Naive thymus-derived CD4-positive, alpha-beta T cell (primary cell): ENCODE measurements around the gene XXYLT1. TPM values are rescaled to one million over a fixed set of nuclear protein-coding genes. Genes with fewer than 3 reads are reported as not detected.

Source experiments
- ATAC-seq: fragments of 150-1000 bp; cut with Tn5 transposase; 2 replicates; pipeline ENCODE4 v1.10.0; 2021; ENCODE audit warnings: mild to moderate bottlenecking, moderate library complexity
- CTCF ChIA-PET: fragments of 350-600 bp; sonication (Branson Sonifier 250); formaldehyde crosslinking; loops from one replicate; lab custom pipeline; 2021; ENCODE audit warnings: antibody characterized with exemption; lab: Charles Lee
- POLR2A ChIA-PET: fragments of 350-600 bp; sonication (Branson Sonifier 250); formaldehyde crosslinking; loops from one replicate; lab custom pipeline; 2021; ENCODE audit warnings: antibody characterized with exemption, inconsistent platforms; lab: Charles Lee
- DNase-seq, 9 donors: peaks; one replicate each; pipeline versions ENCODE4 v3.0.0 to v3.0.0-alpha.2; 2020 to 2022; ENCODE audit warnings: mixed read lengths in 1 of 9
- H3K27ac ChIP-seq: one replicate; pipeline ENCODE4 v1.7.0; 2013; ENCODE audit warnings: mild to moderate bottlenecking, low read depth, low read length, moderate library complexity
- H3K27me3 ChIP-seq, 2 donors: one replicate each; pipeline ENCODE4 v1.7.0; 2013; ENCODE audit warnings: low read length in 2 of 2, mild to moderate bottlenecking in 2 of 2, moderate library complexity in 2 of 2; ENCODE audit not compliant: control insufficient read depth in 2 of 2, insufficient read depth in 2 of 2
- H3K36me3 ChIP-seq, 3 experiments: 1 replicate in 2 of 3; 2 replicates in 1 of 3; pipeline ENCODE4 v1.7.0; 2013; ENCODE audit warnings: low read length in 3 of 3, mild to moderate bottlenecking in 3 of 3, moderate library complexity in 1 of 3; ENCODE audit not compliant: insufficient read depth in 3 of 3, control insufficient read depth in 2 of 3
- H3K4me1 ChIP-seq, 2 donors: one replicate each; pipeline ENCODE4 v1.7.0; 2013; ENCODE audit warnings: low read length in 2 of 2, mild to moderate bottlenecking in 2 of 2, moderate library complexity in 1 of 2; ENCODE audit not compliant: control insufficient read depth in 2 of 2, insufficient read depth in 2 of 2
- H3K4me3 ChIP-seq: 2 replicates; pipeline ENCODE4 v1.7.0; 2013; ENCODE audit warnings: mild to moderate bottlenecking, low read length
- H3K9me3 ChIP-seq, 3 experiments: 1 replicate in 2 of 3; 2 replicates in 1 of 3; pipeline ENCODE4 v1.7.0; 2013; ENCODE audit warnings: low read length in 3 of 3; ENCODE audit not compliant: control insufficient read depth in 2 of 3
- H3K27ac Mint-ChIP-seq, 9 donors: one replicate each; pipeline ENCODE4 v1.8.0; 2020 to 2022; ENCODE audit warnings: mixed read lengths in 9 of 9, mild to moderate bottlenecking in 8 of 9, moderate library complexity in 5 of 9, inconsistent platforms in 2 of 9
- H3K27me3 Mint-ChIP-seq, 5 donors: one replicate each; pipeline ENCODE4 v1.8.0; 2021 to 2022; ENCODE audit warnings: mixed read lengths in 5 of 5, mild to moderate bottlenecking in 1 of 5
- H3K36me3 Mint-ChIP-seq, 5 donors: one replicate each; pipeline ENCODE4 v1.8.0; 2020 to 2022; ENCODE audit warnings: mixed read lengths in 5 of 5, mild to moderate bottlenecking in 3 of 5, inconsistent platforms in 1 of 5
- H3K4me1 Mint-ChIP-seq, 7 donors: one replicate each; pipeline ENCODE4 v1.8.0; 2020 to 2022; ENCODE audit warnings: mixed read lengths in 7 of 7, mild to moderate bottlenecking in 3 of 7, inconsistent platforms in 1 of 7
- H3K4me3 Mint-ChIP-seq, 10 donors: one replicate each; pipeline ENCODE4 v1.8.0; 2020 to 2022; ENCODE audit warnings: mild to moderate bottlenecking in 10 of 10, mixed read lengths in 10 of 10, moderate library complexity in 6 of 10, inconsistent platforms in 2 of 10
- H3K9me3 Mint-ChIP-seq, 11 donors: one replicate each; pipeline ENCODE4 v1.8.0; 2020 to 2022; ENCODE audit warnings: mixed read lengths in 11 of 11, mild to moderate bottlenecking in 4 of 11, inconsistent platforms in 1 of 11, moderate library complexity in 1 of 11
- intact Hi-C, 2 donors: fragments of 100-400 bp; cut with micrococcal nuclease; formaldehyde crosslinking; loops; one replicate each; pipeline ENCODE4 v1.15.1; 2023
- polyA plus RNA-seq, 2 donors: library from polyadenylated mRNA; unstranded; fragments of 300-500 nt; fragmentation: Illumina TruSeq; gene quantifications; one replicate each; pipeline ENCODE4 v1.2.3, GENCODE V29; 2021
- total RNA-seq, 6 experiments: library from RNA in 5 of 6; stranded (reverse) in 5 of 6; gene quantifications; 1 replicate in 5 of 6; 2 replicates in 1 of 6; pipeline ENCODE4 v1.2.3 and lab custom pipeline; 2021 to 2026

Gene XXYLT1
- total and polyA plus RNA-seq, 7 experiments from 2014 or later = 4.1 to 11.7 (median 7.2) TPM

GRCh38 chr3:195076981-195077610, 193.9 kb downstream of the XXYLT1 start:
- no peak overlapping the region for H3K27ac ChIP-seq
- no peaks in the 10 kb centered on the region for H3K36me3 ChIP-seq
- CTCF ChIA-PET = no interaction called here
- peaks cover 0 to 1% (median 0%) of the 10 kb centered on the region in 11 donors for H3K9me3 Mint-ChIP-seq
- H3K4me1 Mint-ChIP-seq = peaks cover 0 to 12% (median 5%) of the 10 kb centered on the region in 7 donors
- no peaks in the 10 kb centered on the region for H3K4me1 ChIP-seq
- H3K36me3 Mint-ChIP-seq = peaks cover 0 to 7% (median 0%) of the 10 kb centered on the region in 5 donors
- DNase-seq (peak in 1 of 9 donors; percentile 3), ATAC-seq (no peak)
- no peaks in the 10 kb centered on the region for H3K27me3 ChIP-seq
- no peak overlapping the region for H3K27ac Mint-ChIP-seq
- H3K27me3 Mint-ChIP-seq = no peaks in the 10 kb centered on the region
- POLR2A ChIA-PET = no interaction called here
- H3K9me3 ChIP-seq = no peaks in the 10 kb centered on the region
- intact Hi-C loops = no loop called here
- H3K4me3 Mint-ChIP-seq = no peak overlapping the region
- no peak overlapping the region for H3K4me3 ChIP-seq

GRCh38 chr3:195075941-195076875, 194.8 kb downstream of the XXYLT1 start:
- CTCF ChIA-PET = no interaction called here
- no peak for ATAC-seq

GRCh38 chr3:195075199-195075940, 195.6 kb downstream of the XXYLT1 start:
- no peaks in the 10 kb centered on the region for H3K27me3 ChIP-seq
- CTCF ChIA-PET = no interaction called here
- H3K4me3 Mint-ChIP-seq = no peak overlapping the region
- no peaks in the 10 kb centered on the region for H3K4me1 ChIP-seq
- DNase-seq = peak in 1 of 9 donors; percentile 2
- no peak overlapping the region for H3K27ac ChIP-seq
- H3K4me1 Mint-ChIP-seq = peaks cover 0 to 9% (median 5%) of the 10 kb centered on the region in 7 donors
- no peaks in the 10 kb centered on the region for H3K36me3 ChIP-seq
- H3K36me3 Mint-ChIP-seq = peaks cover 0 to 4% (median 0%) of the 10 kb centered on the region in 5 donors
- no peak for ATAC-seq
- POLR2A ChIA-PET = no interaction called here
- H3K4me3 ChIP-seq = no peak overlapping the region
- H3K9me3 Mint-ChIP-seq = peaks cover 0 to 1% (median 0%) of the 10 kb centered on the region in 11 donors
- no peaks in the 10 kb centered on the region for H3K9me3 ChIP-seq
- H3K27me3 Mint-ChIP-seq = no peaks in the 10 kb centered on the region
- no peak overlapping the region for H3K27ac Mint-ChIP-seq
- intact Hi-C loops = no loop called here

More at GRCh38 chr3:195075941-195076875, 194.8 kb downstream of the XXYLT1 start:
- Mint-ChIP-seq H3K27me3 (no peaks in the 10 kb centered on the region), H3K27ac (no peak overlapping the region), H3K4me3 (no peak overlapping the region), H3K4me1 (peaks cover 0 to 9% (median 5%) of the 10 kb centered on the region in 7 donors), H3K36me3 (peaks cover 0 to 4% (median 0%) of the 10 kb centered on the region in 5 donors), H3K9me3 (peaks cover 0 to 1% (median 0%) of the 10 kb centered on the region in 11 donors)
- Histone ChIP-seq H3K27ac (no peak overlapping the region), H3K4me3 (no peak overlapping the region), H3K27me3 (no peaks in the 10 kb centered on the region), H3K4me1 (no peaks in the 10 kb centered on the region), H3K9me3 (no peaks in the 10 kb centered on the region), H3K36me3 (no peaks in the 10 kb centered on the region)
- DNase-seq = peak in 1 of 9 donors; percentile 4
- intact Hi-C loops = no loop called here
- POLR2A ChIA-PET = no interaction called here

- peaks cover 0 to 2% (median 0%) of the 10 kb centered on the region in 7 donors for H3K4me1 Mint-ChIP-seq
- Histone ChIP-seq H3K4me1 (no peaks in the 10 kb centered on the region), H3K27ac (no peak overlapping the region), H3K9me3 (no peaks in the 10 kb centered on the region), H3K27me3 (no peaks in the 10 kb centered on the region), H3K36me3 (peaks cover 0 to 6% (median 0%) of the 10 kb centered on the region in 3 experiments), H3K4me3 (no peak overlapping the region)
- no peak overlapping the region for H3K4me3 Mint-ChIP-seq
- DNase-seq = no peak
- no peaks in the 10 kb centered on the region for H3K27me3 Mint-ChIP-seq
- ChIA-PET POLR2A (no interaction called here), CTCF (interaction anchor here (0.7 kb wide), 1 partner anchor 55 kb away, joined by 4 read pairs; no protein-coding TSS in a partner anchor)
- H3K27ac Mint-ChIP-seq = no peak overlapping the region
- intact Hi-C loops = no loop called here
- no peaks in the 10 kb centered on the region for H3K9me3 Mint-ChIP-seq
- peaks cover 0 to 5% (median 3%) of the 10 kb centered on the region in 5 donors for H3K36me3 Mint-ChIP-seq
- ATAC-seq = no peak
These were observed 196.8 kb downstream of the XXYLT1 start for GRCh38 chr3:195073866-195074860.

GRCh38 chr3:195072916-195073564, 197.9 kb downstream of the XXYLT1 start:
- Mint-ChIP-seq H3K4me3 (no peak overlapping the region), H3K27me3 (no peaks in the 10 kb centered on the region), H3K9me3 (no peaks in the 10 kb centered on the region), H3K36me3 (peaks cover 0 to 13% (median 8%) of the 10 kb centered on the region in 5 donors), H3K4me1 (peaks cover 0 to 2% (median 0%) of the 10 kb centered on the region in 7 donors), H3K27ac (no peak overlapping the region)
- intact Hi-C loops = no loop called here
- POLR2A ChIA-PET = no interaction called here
- no peak overlapping the region for H3K27ac ChIP-seq
- no peaks in the 10 kb centered on the region for H3K9me3 ChIP-seq
- ATAC-seq = no peak
- CTCF ChIA-PET = interaction anchor here (0.7 kb wide), 1 partner anchor 54 kb away, joined by 4 read pairs; no protein-coding TSS in a partner anchor
- no peak overlapping the region for H3K4me3 ChIP-seq
- H3K4me1 ChIP-seq = no peaks in the 10 kb centered on the region
- no peaks in the 10 kb centered on the region for H3K27me3 ChIP-seq
- peaks cover 0 to 13% (median 0%) of the 10 kb centered on the region in 3 experiments for H3K36me3 ChIP-seq
- DNase-seq = no peak
